GM19240 (cell line): Measurements from ENCODE around the gene ZDHHC13.

Experiments used
- DNase-seq: peaks from one replicate; pipeline ENCODE4 v3.0.0; 2011; ENCODE audit warnings: low spot score; ENCODE audit not compliant: insufficient read length

The ZDHHC13 gene

GRCh38 chr11:19164230-19164855 lies 47.4 kb downstream of the ZDHHC13 start:
- no peak for DNase-seq

GRCh38 chr11:19164881-19165280 lies 47.9 kb downstream of the ZDHHC13 start:
- DNase-seq: no peak

- DNase-seq: no peak
Measured at GRCh38 chr11:19168090-19168489, 51.1 kb downstream of the ZDHHC13 start.

- no peak for DNase-seq
Measured at GRCh38 chr11:19173004-19173689, 56.2 kb downstream of the ZDHHC13 start.

- no peak for DNase-seq
Measured at GRCh38 chr11:19173964-19174638, 57.1 kb downstream of the ZDHHC13 start.

GRCh38 chr11:19176629-19177186 lies 59.7 kb downstream of the ZDHHC13 start:
- DNase-seq: no peak

GRCh38 chr11:19181531-19182261 lies 64.7 kb downstream of the ZDHHC13 start:
- no peak for DNase-seq

- DNase-seq: no peak
Measured at GRCh38 chr11:19183646-19184045, 66.7 kb downstream of the ZDHHC13 start.

GRCh38 chr11:19185036-19185435 lies 68.1 kb downstream of the ZDHHC13 start:
- DNase-seq: no peak

GRCh38 chr11:19185516-19186052 lies 68.6 kb downstream of the ZDHHC13 start:
- DNase-seq: no peak

GRCh38 chr11:19187114-19187832 lies 70.3 kb downstream of the ZDHHC13 start:
- no peak for DNase-seq

GRCh38 chr11:19187833-19188258 lies 70.9 kb downstream of the ZDHHC13 start:
- no peak for DNase-seq

- no peak for DNase-seq
Measured at GRCh38 chr11:19191530-19192169, 74.7 kb downstream of the ZDHHC13 start.

- no peak for DNase-seq
Measured at GRCh38 chr11:19193916-19194315, 76.9 kb downstream of the ZDHHC13 start.

GRCh38 chr11:19194620-19195308 lies 77.8 kb downstream of the ZDHHC13 start:
- DNase-seq: no peak

- no peak for DNase-seq
Measured at GRCh38 chr11:19196432-19196831, 79.5 kb downstream of the ZDHHC13 start.

- DNase-seq: no peak
Measured at GRCh38 chr11:19199048-19199447, 82.1 kb downstream of the ZDHHC13 start.

- DNase-seq: no peak
Measured at GRCh38 chr11:19199771-19200170, 82.8 kb downstream of the ZDHHC13 start.

- no peak for DNase-seq
Measured at GRCh38 chr11:19200410-19201201, 83.6 kb downstream of the ZDHHC13 start.
